Ovary (tissue), 9 donors: ENCODE data around the gene MEIS1. TPM values are rescaled to one million over a fixed set of nuclear protein-coding genes. Genes with fewer than 3 reads are reported as not detected.

Experiments
- DNase-seq, 5 donors: peaks; one replicate each; pipeline ENCODE4 v3.0.0-alpha.2; 2019 to 2020
- H3K27ac ChIP-seq, 2 donors: fragments of 200-600 bp; one replicate each; pipeline versions ENCODE4 v1.5.1 to v1.8.0; 2019 to 2022
- H3K27me3 ChIP-seq: fragments of 200-600 bp; one replicate; pipeline ENCODE4 v1.8.0; 2022
- H3K36me3 ChIP-seq: fragments of 200-600 bp; sonication (generic); one replicate; pipeline ENCODE4 v1.5.1; 2019
- H3K4me1 ChIP-seq: one replicate; pipeline ENCODE4 v1.8.1; 2013; ENCODE audit warnings: mild to moderate bottlenecking, moderate library complexity; ENCODE audit not compliant: insufficient read depth
- H3K4me3 ChIP-seq: fragments of 200-600 bp; sonication (generic); one replicate; pipeline ENCODE4 v1.5.1; 2017
- H3K9me3 ChIP-seq, 2 donors: fragments of 200-600 bp in 1 of 2; sonication (generic) in 1 of 2; one replicate each; pipeline versions ENCODE4 v1.5.1 to v1.8.1; 2013 to 2019; ENCODE audit warnings: mild to moderate bottlenecking in 1 of 2, moderate library complexity in 1 of 2
- CTCF ChIP-seq, 3 donors: fragments of 450-650 bp in 2 of 3; fragments of 200-600 bp in 1 of 3; IDR thresholded peaks; one replicate each; pipeline versions ENCODE4 v1.5.1 to v1.8.0; 2016 to 2022; ENCODE audit warnings: antibody characterized with exemption in 3 of 3, mild to moderate bottlenecking in 1 of 3
- EP300 ChIP-seq: sonication (generic); formaldehyde crosslinking; IDR thresholded peaks from one replicate; pipeline ENCODE4 v1.6.1; 2017; ENCODE audit warnings: antibody characterized with exemption
- POLR2A ChIP-seq: fragments of 450-650 bp; IDR thresholded peaks from one replicate; pipeline ENCODE4 v1.6.1; 2017; ENCODE audit warnings: antibody characterized with exemption, mild to moderate bottlenecking, moderate library complexity
- whole genome bisulfite sequencing, 3 donors: extraction: QIAGEN DNeasy Blood & Tissue Kit in 1 of 3; methylation state at CpG; one replicate each; pipeline versions ENCODE4 v1.1.5 to v1.1.7; 2013 to 2017; 5-methylcytosine and 5-hydroxymethylcytosine counted together
- intact Hi-C, 4 donors: fragments of 100-400 bp; cut with DNase I; formaldehyde crosslinking; loops; one replicate each; pipeline versions ENCODE4 v1.11.0 to v1.15.1; 2022 to 2023
- polyA plus RNA-seq, 2 donors: library from polyadenylated mRNA; stranded (reverse); fragments of 200-250 nt in 1 of 2; fragments of 350-450 nt in 1 of 2; fragmentation: Illumina TruSeq in 1 of 2; extraction: RNeasy Lipid Tissue Mini Kit (QIAGEN cat#74804) in 1 of 2; gene quantifications; one replicate each; pipeline ENCODE4 v1.2.3, GENCODE V29; 2013 to 2014
- total RNA-seq, 7 donors: library from RNA; depleted of rRNA in 2 of 7; stranded (reverse); fragments of >200 nt in 2 of 7; fragmentation: NEBNext Ultra II Directional in 3 of 7; extraction: Animal tissue kit (Norgen Biotek cat#: 25700) in 3 of 7; gene quantifications; one replicate each; pipeline versions ENCODE4 v1.1.0 to v1.2.4, GENCODE V29; 2016 to 2023
- donor health status: DM: no; HTN: no; CAD: no; lungs with moderate emphysema.
- donor health status: DM: no; HTN: no; CAD: no.
- donor health status: Bipolar disorder and iron deficiency.
- donor health status: DM: yes; HTN: yes; CAD: no.
- donor health status: DM: no; HTN: no; CAD: no.
- donor health status: DM: yes; HTN: yes; CAD: no.

MEIS1 gene
- total and polyA plus RNA-seq, 9 donors, result 19.4 to 163 (median 80.4) TPM

- DNase-seq, result peak in 2 of 5 donors; percentile 31 to 42
- Histone ChIP-seq H3K27me3 (no peaks in the 10 kb centered on the region), H3K36me3 (no peaks in the 10 kb centered on the region), H3K27ac (peak overlapping the region; percentile 81 to 99), H3K9me3 (no peaks in the 10 kb centered on the region), H3K4me3 (peak overlapping the region; percentile 50), H3K4me1 (peaks cover 1% of the 10 kb centered on the region)
- intact Hi-C loops, result loop anchor here in 3 of 4 donors (2.0 to 10.0 kb wide), 3 partner anchors 107 to 121 kb away; no protein-coding TSS in a partner anchor
- TF ChIP-seq POLR2A (no peak), CTCF (IDR thresholded peaks at IDR 0.05) (no peak), EP300 (no peak)
- 16 to 36% (median 33%) methylated on average over 5 of the region's 5 CpGs for WGBS, 3 donors
Observed at GRCh38 chr2:66583881-66584280, 149.0 kb downstream of the MEIS1 start.

- Histone ChIP-seq H3K9me3 (no peaks in the 10 kb centered on the region), H3K27me3 (no peaks in the 10 kb centered on the region), H3K36me3 (no peaks in the 10 kb centered on the region), H3K27ac (no peak overlapping the region), H3K4me1 (peaks cover 1% of the 10 kb centered on the region), H3K4me3 (no peak overlapping the region)
- no peak for TF ChIP-seq POLR2A
- TF ChIP-seq CTCF (IDR thresholded peaks at IDR 0.05), result no peak
- TF ChIP-seq EP300, result no peak
- no peak for DNase-seq
- intact Hi-C loops, result loop anchor here in 1 of 4 donors (10.0 kb wide), 1 partner anchor 119 kb away; no protein-coding TSS in a partner anchor
- 86 to 93% (median 90%) methylated on average over 6 of the region's 6 CpGs for WGBS, 3 donors
Observed at GRCh38 chr2:66585587-66585986, 150.7 kb downstream of the MEIS1 start.

GRCh38 chr2:66587216-66587615, 152.3 kb downstream of the MEIS1 start:
- WGBS, 3 donors, result 77 to 86% (median 79%) methylated on average over 4 of the region's 4 CpGs
- intact Hi-C loops, result loop anchor here in 1 of 4 donors (10.0 kb wide), 1 partner anchor 118 kb away; no protein-coding TSS in a partner anchor

GRCh38 chr2:66594001-66594400, 159.1 kb downstream of the MEIS1 start:
- H3K27me3 ChIP-seq, result no peaks in the 10 kb centered on the region
- H3K4me1 ChIP-seq, result peaks cover 1% of the 10 kb centered on the region
- TF ChIP-seq POLR2A (no peak), EP300 (no peak), CTCF (IDR thresholded peaks at IDR 0.05) (no peak)
- no peaks in the 10 kb centered on the region for H3K9me3 ChIP-seq
- no peaks in the 10 kb centered on the region for H3K36me3 ChIP-seq
- intact Hi-C loops, result no loop called here
- DNase-seq, result no peak
- no peak overlapping the region for H3K27ac ChIP-seq
- no peak overlapping the region for H3K4me3 ChIP-seq

More at GRCh38 chr2:66587216-66587615, 152.3 kb downstream of the MEIS1 start:
- Histone ChIP-seq H3K4me1 (no peaks in the 10 kb centered on the region), H3K36me3 (no peaks in the 10 kb centered on the region), H3K4me3 (no peak overlapping the region), H3K27me3 (no peaks in the 10 kb centered on the region), H3K9me3 (no peaks in the 10 kb centered on the region), H3K27ac (no peak overlapping the region)
- TF ChIP-seq POLR2A, result no peak
- DNase-seq, result peak in 2 of 5 donors; percentile 38 to 54

GRCh38 chr2:66595556-66595955, 160.6 kb downstream of the MEIS1 start:
- Histone ChIP-seq H3K4me3 (no peak overlapping the region), H3K4me1 (peaks cover 1% of the 10 kb centered on the region), H3K36me3 (no peaks in the 10 kb centered on the region), H3K27me3 (no peaks in the 10 kb centered on the region), H3K27ac (no peak overlapping the region), H3K9me3 (no peaks in the 10 kb centered on the region)
- intact Hi-C loops, result no loop called here
- TF ChIP-seq EP300 (no peak), POLR2A (no peak), CTCF (IDR thresholded peaks at IDR 0.05) (no peak)
- 3 to 8% (median 7%) methylated on average over 2 of the region's 2 CpGs for WGBS, 3 donors
- DNase-seq, result no peak
